Esophagus muscularis mucosa (tissue), 4 donors: ENCODE data around the gene SLC25A42. TPM values are rescaled to one million over a fixed set of nuclear protein-coding genes. Genes with fewer than 3 reads are reported as not detected.
"Not testable (repeated sequence)": the region's sequence is repeated elsewhere in the genome, so short reads cannot be mapped to it uniquely, and the experiment has no call there.

Experiments used
- DNase-seq: peaks from one replicate; pipeline ENCODE4 v3.0.0-alpha.2; 2017; ENCODE audit errors: extremely low spot score
- H3K27ac ChIP-seq, 4 donors: fragments of 200-600 bp; sonication (generic); replicated peaks in 1 of 4; 1 replicate in 3 of 4; 2 replicates in 1 of 4; pipeline ENCODE4 v1.5.1; 2016 to 2019; ENCODE audit warnings: mild to moderate bottlenecking in 1 of 4
- H3K27me3 ChIP-seq, 4 donors: fragments of 200-600 bp; sonication (generic); one replicate each; pipeline versions ENCODE4 v1.5.1 to v1.6.0; 2016 to 2019
- H3K36me3 ChIP-seq, 4 donors: fragments of 200-600 bp; sonication (generic); one replicate each; pipeline ENCODE4 v1.5.1; 2016 to 2019
- H3K4me1 ChIP-seq, 4 donors: fragments of 200-600 bp; sonication (generic); one replicate each; pipeline ENCODE4 v1.5.1; 2016 to 2019
- H3K4me3 ChIP-seq, 4 donors: fragments of 200-600 bp; sonication (generic); 1 replicate in 2 of 4; 2 replicates in 2 of 4; pipeline ENCODE4 v1.5.1; 2016 to 2019; ENCODE audit warnings: mild to moderate bottlenecking in 4 of 4, moderate library complexity in 1 of 4
- H3K9me3 ChIP-seq, 4 donors: fragments of 200-600 bp; sonication (generic); 1 replicate in 3 of 4; 2 replicates in 1 of 4; pipeline ENCODE4 v1.5.1; 2016 to 2019
- EP300 ChIP-seq: sonication (generic); formaldehyde crosslinking; IDR thresholded peaks from one replicate; pipeline ENCODE4 v1.6.1; 2017; ENCODE audit warnings: antibody characterized with exemption
- POLR2A ChIP-seq: fragments of 450-650 bp; IDR thresholded peaks from one replicate; pipeline ENCODE4 v1.6.1; 2017; ENCODE audit warnings: antibody characterized with exemption, moderate library complexity, mild to moderate bottlenecking, low read depth
- POLR2AphosphoS5 ChIP-seq, 2 donors: sonication (generic); formaldehyde crosslinking; IDR thresholded peaks; one replicate each; pipeline ENCODE4 v1.6.1; 2017; ENCODE audit warnings: antibody characterized with exemption in 2 of 2
- WGBS: methylation state at CpG from one replicate; pipeline ENCODE4 v1.1.5; 2018; 5-methylcytosine and 5-hydroxymethylcytosine counted together
- intact Hi-C: fragments of 100-400 bp; cut with DNase I; formaldehyde crosslinking; loops from one replicate; pipeline ENCODE4 v1.15.1; 2023
- total RNA-seq, 4 donors: library from RNA; depleted of rRNA; stranded (reverse); fragments of >200 nt; gene quantifications; one replicate each; pipeline versions ENCODE4 v1.1.0 to v1.2.1, GENCODE V29; 2016
- TF ChIP-seq, protein P1 (sequence below), 3 experiments: fragments of 200-600 bp in 2 of 3; fragments of 450-650 bp in 1 of 3; sonication (generic) in 2 of 3; IDR thresholded peaks; one replicate each; pipeline ENCODE4 v1.5.1; 2017 to 2019; ENCODE audit warnings: antibody characterized with exemption in 3 of 3, mild to moderate bottlenecking in 2 of 3, moderate library complexity in 1 of 3

Gene SLC25A42
- total RNA-seq, 4 donors from 2014 or later: 11.2 to 16.8 (median 13.8) TPM

DNA sequence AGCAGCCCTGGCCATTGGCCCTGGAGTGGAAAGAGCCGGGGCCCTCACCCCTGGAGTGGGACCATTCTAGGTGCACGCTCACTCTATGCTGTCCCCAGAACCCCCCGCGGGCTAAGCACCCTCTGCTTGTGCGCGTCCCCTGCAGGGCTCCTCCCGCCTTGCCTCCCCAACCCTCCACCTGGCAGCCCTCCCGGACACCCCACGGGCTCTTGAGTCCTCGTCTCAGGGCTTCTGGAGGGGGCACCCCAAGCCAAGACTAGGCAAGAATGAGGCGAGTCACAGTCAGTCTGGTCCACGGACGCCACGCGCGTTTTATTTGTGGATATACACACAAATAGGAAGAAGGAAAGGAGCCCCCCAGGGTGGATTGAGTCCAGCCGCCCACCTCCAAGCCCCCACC lies 81.5 kb downstream of the SLC25A42 start:
- H3K4me1 ChIP-seq: peaks cover 4 to 11% (median 8%) of the 10 kb centered on the region in 4 donors
- 80% methylated on average over 10 of the region's 17 CpGs for WGBS
- intact Hi-C loops: no loop called here
- H3K9me3 ChIP-seq: no peaks in the 10 kb centered on the region
- no peak for TF ChIP-seq POLR2AphosphoS5 (IDR thresholded peaks at IDR 0.05)
- TF ChIP-seq EP300: no peak
- H3K4me3 ChIP-seq: peak overlapping the region in 1 of 4 donors; percentile 32
- H3K27me3 ChIP-seq: no peaks in the 10 kb centered on the region
- peaks cover 7 to 36% (median 23%) of the 10 kb centered on the region in 4 donors for H3K36me3 ChIP-seq
- DNase-seq: no peak
- no peak overlapping the region for H3K27ac ChIP-seq

DNA sequence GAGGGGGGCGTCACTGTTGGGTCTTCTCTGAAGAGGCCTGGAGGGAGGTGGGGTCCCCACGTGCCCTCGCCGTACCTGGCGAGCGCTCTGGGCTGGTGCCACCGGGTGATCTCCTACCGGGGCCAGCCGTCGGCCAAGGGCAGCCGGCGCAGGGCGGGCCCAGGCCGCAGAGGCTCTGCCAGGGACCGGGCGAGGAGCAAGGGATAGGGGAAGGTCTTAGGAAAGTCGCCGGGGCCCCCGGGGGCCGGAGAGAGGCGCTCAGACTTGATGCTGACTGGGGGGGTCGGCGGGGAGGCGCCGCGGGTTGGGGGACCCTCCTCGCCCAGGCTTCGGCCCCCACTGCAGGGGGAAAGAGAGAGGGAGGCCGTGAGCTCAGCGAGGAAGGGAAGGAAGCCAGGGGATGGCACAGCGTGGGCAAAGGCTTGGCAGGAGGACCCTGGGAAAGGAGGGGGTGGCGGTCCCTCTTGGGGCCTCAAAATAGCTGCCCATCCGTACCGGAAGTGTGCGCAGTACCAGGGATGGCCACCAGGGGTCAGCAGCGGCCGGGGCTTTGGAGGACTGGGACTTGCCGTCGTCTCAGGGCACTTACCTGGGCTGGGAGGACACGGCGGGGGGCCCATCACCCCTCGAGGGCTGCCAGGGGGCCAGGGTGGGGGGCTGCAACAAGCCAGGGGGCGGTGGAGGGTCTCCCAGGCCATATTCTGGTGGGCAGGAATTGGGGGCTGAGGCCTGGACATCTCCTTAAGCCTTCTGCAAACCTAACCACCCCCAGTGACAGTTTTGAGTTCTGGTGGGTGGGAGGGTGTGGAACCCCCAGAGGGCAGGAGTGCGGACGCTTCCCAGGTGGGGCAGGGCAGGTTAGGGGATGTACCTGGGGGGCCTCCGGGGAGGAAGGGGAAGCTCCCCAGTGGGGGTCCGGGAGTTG lies 82.2 kb downstream of the SLC25A42 start:
- intact Hi-C loops: loop anchor here (2.0 kb wide), 2 partner anchors 31 to 79 kb away; no protein-coding TSS in a partner anchor
- WGBS: 22% methylated on average over 25 of the region's 47 CpGs
- DNase-seq: peak; percentile 95
- H3K4me1 ChIP-seq: peaks cover 4 to 11% (median 8%) of the 10 kb centered on the region in 4 donors
- TF ChIP-seq, protein P1, sequence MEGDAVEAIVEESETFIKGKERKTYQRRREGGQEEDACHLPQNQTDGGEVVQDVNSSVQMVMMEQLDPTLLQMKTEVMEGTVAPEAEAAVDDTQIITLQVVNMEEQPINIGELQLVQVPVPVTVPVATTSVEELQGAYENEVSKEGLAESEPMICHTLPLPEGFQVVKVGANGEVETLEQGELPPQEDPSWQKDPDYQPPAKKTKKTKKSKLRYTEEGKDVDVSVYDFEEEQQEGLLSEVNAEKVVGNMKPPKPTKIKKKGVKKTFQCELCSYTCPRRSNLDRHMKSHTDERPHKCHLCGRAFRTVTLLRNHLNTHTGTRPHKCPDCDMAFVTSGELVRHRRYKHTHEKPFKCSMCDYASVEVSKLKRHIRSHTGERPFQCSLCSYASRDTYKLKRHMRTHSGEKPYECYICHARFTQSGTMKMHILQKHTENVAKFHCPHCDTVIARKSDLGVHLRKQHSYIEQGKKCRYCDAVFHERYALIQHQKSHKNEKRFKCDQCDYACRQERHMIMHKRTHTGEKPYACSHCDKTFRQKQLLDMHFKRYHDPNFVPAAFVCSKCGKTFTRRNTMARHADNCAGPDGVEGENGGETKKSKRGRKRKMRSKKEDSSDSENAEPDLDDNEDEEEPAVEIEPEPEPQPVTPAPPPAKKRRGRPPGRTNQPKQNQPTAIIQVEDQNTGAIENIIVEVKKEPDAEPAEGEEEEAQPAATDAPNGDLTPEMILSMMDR (IDR thresholded peaks at IDR 0.05): peak in 2 of 3 experiments; percentile 88 to 91
- TF ChIP-seq POLR2AphosphoS5 (IDR thresholded peaks at IDR 0.05) (no peak), EP300 (no peak)
- H3K4me3 ChIP-seq: peak overlapping the region in 3 of 4 donors; percentile 6 to 42 (median 32)
- H3K36me3 ChIP-seq: peaks cover 7 to 36% (median 23%) of the 10 kb centered on the region in 4 donors
- no peaks in the 10 kb centered on the region for H3K27me3 ChIP-seq
- no peaks in the 10 kb centered on the region for H3K9me3 ChIP-seq
- no peak overlapping the region for H3K27ac ChIP-seq

DNA sequence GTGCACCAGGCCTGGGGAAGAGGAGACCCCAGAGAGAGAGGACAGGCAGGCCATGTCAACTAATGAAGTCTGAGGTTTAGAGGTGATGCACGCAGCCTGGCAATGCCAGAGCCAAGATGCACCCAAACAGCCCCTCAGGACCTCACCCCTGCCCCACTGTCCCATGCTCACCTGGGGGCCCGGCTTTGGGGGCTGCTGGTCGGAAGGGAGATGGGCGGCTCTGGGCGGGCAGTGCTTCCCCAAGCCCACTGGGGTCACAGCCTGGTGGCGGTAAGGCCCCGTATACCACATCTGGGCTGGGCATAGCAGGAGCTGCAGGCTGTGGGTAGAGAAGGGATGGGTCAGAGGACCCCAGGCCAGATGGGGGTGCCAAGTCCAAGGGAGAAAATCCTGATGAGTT lies 83.1 kb downstream of the SLC25A42 start:
- Histone ChIP-seq H3K9me3 (no peaks in the 10 kb centered on the region), H3K27ac (no peak overlapping the region), H3K4me1 (peaks cover 4 to 11% (median 8%) of the 10 kb centered on the region in 4 donors), H3K36me3 (peaks cover 7 to 36% (median 23%) of the 10 kb centered on the region in 4 donors), H3K4me3 (no peak overlapping the region), H3K27me3 (no peaks in the 10 kb centered on the region)
- no peak for DNase-seq
- intact Hi-C loops: loop anchor here (2.0 kb wide), 2 partner anchors 30 to 78 kb away; no protein-coding TSS in a partner anchor
- TF ChIP-seq, protein P1 (IDR thresholded peaks at IDR 0.05): no peak
- TF ChIP-seq POLR2AphosphoS5 (IDR thresholded peaks at IDR 0.05) (no peak), POLR2A (no peak), EP300 (no peak)
- 96% methylated on average over 7 of the region's 7 CpGs for WGBS

DNA sequence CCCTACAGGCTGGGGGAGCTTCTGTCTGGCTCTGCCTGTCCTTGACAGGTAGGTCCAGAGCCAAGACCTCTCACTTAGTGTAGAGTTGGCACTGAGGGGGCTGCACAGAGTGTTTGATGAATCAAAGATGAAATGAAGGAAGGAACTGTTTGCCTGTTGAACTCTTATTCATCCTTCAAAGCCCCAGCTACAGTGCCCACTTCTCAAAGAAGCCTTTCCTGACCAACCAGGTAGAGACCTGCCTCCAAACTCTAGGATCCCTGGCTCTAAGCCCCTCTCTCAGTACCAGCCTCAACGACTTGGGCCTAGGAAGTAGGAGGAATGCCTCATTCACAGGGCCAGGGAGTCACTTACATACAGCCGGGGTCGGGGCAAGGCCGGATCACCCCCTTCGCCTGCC lies 83.5 kb downstream of the SLC25A42 start:
- H3K4me3 ChIP-seq: no peak overlapping the region
- H3K27ac ChIP-seq: no peak overlapping the region
- TF ChIP-seq POLR2A (no peak), POLR2AphosphoS5 (IDR thresholded peaks at IDR 0.05) (no peak), EP300 (no peak)
- TF ChIP-seq, protein P1 (IDR thresholded peaks at IDR 0.05): no peak
- H3K9me3 ChIP-seq: no peaks in the 10 kb centered on the region
- WGBS: 89% methylated on average over 1 of the region's 5 CpGs
- peaks cover 7 to 36% (median 23%) of the 10 kb centered on the region in 4 donors for H3K36me3 ChIP-seq
- H3K4me1 ChIP-seq: peaks cover 4 to 11% (median 8%) of the 10 kb centered on the region in 4 donors
- no peak for DNase-seq
- H3K27me3 ChIP-seq: no peaks in the 10 kb centered on the region
- intact Hi-C loops: loop anchor here (2.0 kb wide), 2 partner anchors 29 to 77 kb away; no protein-coding TSS in a partner anchor

DNA sequence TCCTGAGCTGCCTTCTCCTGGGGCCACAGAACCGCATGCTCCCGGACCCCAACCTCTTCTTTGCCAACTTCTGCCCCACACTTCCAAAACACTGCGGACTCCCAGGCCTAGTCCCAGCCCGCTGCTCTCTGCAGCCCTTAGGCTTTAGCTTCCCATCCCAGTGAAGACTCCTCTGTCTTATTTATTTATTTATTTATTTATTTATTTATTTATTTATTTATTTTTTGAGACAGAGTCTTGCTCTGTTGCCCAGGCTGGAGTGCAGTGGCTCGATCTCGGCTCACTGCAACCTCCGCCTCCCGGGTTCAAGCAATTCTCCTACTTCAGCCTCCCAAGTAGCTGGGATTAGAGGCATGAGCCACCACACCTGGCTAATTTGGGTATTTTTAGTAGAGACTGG lies 84.7 kb downstream of the SLC25A42 start:
- H3K36me3 ChIP-seq: peaks cover 7 to 36% (median 23%) of the 10 kb centered on the region in 4 donors
- H3K4me3 ChIP-seq, intact Hi-C loops, H3K27me3 ChIP-seq, H3K27ac ChIP-seq, H3K9me3 ChIP-seq, DNase-seq: not testable (repeated sequence)
- H3K4me1 ChIP-seq: peaks cover 4 to 11% (median 8%) of the 10 kb centered on the region in 4 donors
- WGBS: 98% methylated on average over 8 of the region's 8 CpGs
